Epithelial cell of esophagus (primary cell): ENCODE data around the gene SSRP1.
"Not testable (repeated sequence)": the region's sequence is repeated elsewhere in the genome, so short reads cannot be mapped to it uniquely, and the experiment has no call there.

Experiments
- DNase-seq: peaks from one replicate; pipeline ENCODE4 v3.0.0; 2010; ENCODE audit warnings: low read depth
- H3K4me3 ChIP-seq: 2 replicates; pipeline ENCODE4 v1.5.1; 2011; ENCODE audit warnings: mild to moderate bottlenecking, low read length, control low read depth
- CTCF ChIP-seq: IDR thresholded peaks from 2 replicates; pipeline ENCODE4 v1.5.1; 2011; ENCODE audit warnings: low read depth, mild to moderate bottlenecking, low read length, control low read depth, inconsistent platforms; ENCODE audit not compliant: insufficient read depth; ENCODE audit errors: missing control alignments

Gene SSRP1

DNA sequence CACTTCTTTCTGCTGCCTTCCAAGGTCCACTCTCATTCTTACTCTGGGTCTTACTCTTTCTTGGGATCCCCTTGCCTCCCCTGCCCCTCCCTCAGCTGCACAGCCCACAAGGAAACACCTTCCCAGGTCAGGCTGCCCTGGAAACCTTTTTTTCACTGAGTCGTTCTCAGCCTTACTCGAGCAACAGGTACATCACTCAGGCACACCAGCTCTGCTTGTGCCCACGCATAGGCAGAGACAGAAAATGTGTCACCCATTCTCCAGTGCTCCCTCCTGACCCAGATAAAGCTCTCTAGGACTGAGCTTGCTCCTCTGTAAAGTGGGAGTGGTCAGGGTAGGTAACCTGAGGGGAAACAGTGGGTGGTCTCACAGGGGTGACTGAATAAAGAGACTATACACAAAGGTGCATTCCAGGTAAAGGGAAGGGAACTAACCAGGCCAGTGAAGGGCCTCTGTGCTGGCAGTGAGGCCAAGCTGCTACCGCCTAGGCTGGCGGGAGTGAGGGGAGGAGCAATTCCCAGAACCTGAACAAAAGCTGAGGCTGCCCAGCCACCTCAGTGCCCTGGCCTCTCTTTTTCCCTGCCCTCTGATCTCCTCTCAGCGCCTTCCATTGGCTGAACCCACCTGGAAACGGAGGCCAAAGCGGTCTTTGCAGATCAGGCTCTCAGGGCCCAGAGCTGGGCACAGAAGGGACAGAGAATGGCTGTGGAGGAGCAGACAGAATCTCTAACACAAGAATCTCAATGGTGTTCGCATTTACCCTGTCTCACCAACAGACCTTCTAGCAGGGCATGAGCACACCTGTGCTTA, 29.4 kb upstream of the SSRP1 start:
- no peak for TF ChIP-seq CTCF
- no peak for DNase-seq
- H3K4me3 ChIP-seq: no peak overlapping the region

GRCh38 chr11:57363131-57364080, 27.7 kb upstream of the SSRP1 start:
- DNase-seq: no peak
- no peak for TF ChIP-seq CTCF
- no peak overlapping the region for H3K4me3 ChIP-seq

- DNase-seq: no peak
- no peak for TF ChIP-seq CTCF
- no peak overlapping the region for H3K4me3 ChIP-seq
Observed at GRCh38 chr11:57361926-57362325, 26.2 kb upstream of the SSRP1 start.

DNA sequence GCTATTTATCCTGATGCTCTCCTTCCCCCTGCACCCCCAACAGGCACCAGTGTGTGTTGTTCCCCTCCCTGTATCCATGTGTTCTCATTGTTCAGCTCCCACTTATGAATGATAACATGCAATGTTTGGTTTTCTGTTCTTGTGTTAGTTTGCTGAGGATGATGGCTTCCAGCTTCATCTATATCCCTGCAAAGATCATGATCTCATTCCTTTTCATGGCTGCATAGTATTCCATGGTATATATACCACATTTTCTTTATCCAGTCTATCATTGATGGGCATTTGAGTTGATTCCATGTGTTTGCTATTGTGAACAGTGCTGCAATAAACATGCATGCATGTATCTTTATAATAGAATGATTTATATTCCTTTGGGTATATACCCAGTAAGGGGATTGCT, 25.7 kb upstream of the SSRP1 start:
- H3K4me3 ChIP-seq, DNase-seq: not testable (repeated sequence)

DNA sequence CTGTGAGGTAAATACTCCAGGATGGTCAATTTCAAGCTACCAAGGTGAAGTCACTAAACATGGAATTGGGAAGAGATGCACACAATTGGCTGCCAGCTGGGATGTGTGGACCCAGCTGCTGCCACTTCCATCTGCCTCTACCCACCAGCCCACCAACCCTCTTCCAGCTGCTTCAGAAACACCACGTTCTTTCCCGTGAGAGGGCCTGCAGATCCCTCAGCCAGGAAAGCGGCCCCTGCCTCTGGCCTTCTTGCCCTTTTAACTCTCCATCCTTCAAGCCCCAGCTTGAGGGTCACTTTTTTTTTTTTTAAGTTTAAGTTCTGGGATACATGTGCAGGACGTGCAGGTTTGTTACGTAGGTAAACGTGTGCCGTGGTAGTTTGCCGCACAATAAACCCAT, 25.3 kb upstream of the SSRP1 start:
- no peak overlapping the region for H3K4me3 ChIP-seq
- TF ChIP-seq CTCF: no peak
- DNase-seq: no peak

- no peak overlapping the region for H3K4me3 ChIP-seq
- TF ChIP-seq CTCF: no peak
- no peak for DNase-seq
Observed at GRCh38 chr11:57359896-57360690, 24.4 kb upstream of the SSRP1 start.

GRCh38 chr11:57359396-57359795, 23.7 kb upstream of the SSRP1 start:
- DNase-seq: no peak
- TF ChIP-seq CTCF: no peak
- H3K4me3 ChIP-seq: no peak overlapping the region
